SK-N-SH (cell line): ENCODE results near the gene CACNG7. TPM values are rescaled to one million over a fixed set of nuclear protein-coding genes. Genes with fewer than 3 reads are reported as not detected.

ENCODE experiments used
- CTCF ChIA-PET: fragments of 300-600, 350-600 bp; formaldehyde crosslinking; extraction: SDS; loops from one replicate; lab custom pipeline; 2021; lab: Yijun Ruan, JAX
- POLR2A ChIA-PET: fragments of 350-600 bp; sonication (Branson Sonifier 250); formaldehyde crosslinking; extraction: SDS; loops from one replicate; lab custom pipeline; 2020; ENCODE audit warnings: antibody characterized with exemption, inconsistent platforms; lab: Yijun Ruan, JAX
- DNase-seq: peaks from one replicate; pipeline ENCODE4 v3.0.0; 2012
- H2AFZ ChIP-seq: fragments of 200-600 bp; sonication (generic); 2 replicates; pipeline ENCODE4 v1.8.1; 2016; ENCODE audit warnings: antibody characterized with exemption, mild to moderate bottlenecking, low read depth
- H3F3A ChIP-seq: fragments of 200-600 bp; sonication (generic); replicated peaks from 2 replicates; pipeline ENCODE3; 2016; ENCODE audit warnings: antibody characterized with exemption, mild to moderate bottlenecking; ENCODE audit not compliant: insufficient read depth
- H3K27ac ChIP-seq, 2 experiments: fragments of 200-500 bp in 1 of 2; fragments of 200-600 bp in 1 of 2; sonication (Bioruptor generic) in 1 of 2; sonication (generic), shearing (Covaris generic) in 1 of 2; 2 replicates each; pipeline versions ENCODE4 v1.5.1 to v1.6.1; 2014 to 2016; ENCODE audit warnings: low read depth in 2 of 2, inconsistent platforms in 1 of 2, low read length in 1 of 2, mild to moderate bottlenecking in 1 of 2, mixed read lengths in 1 of 2
- H3K27me3 ChIP-seq: fragments of 200-600 bp; sonication (generic), shearing (Covaris generic); 2 replicates; pipeline ENCODE4 v1.6.1; 2016; ENCODE audit warnings: mixed run types; ENCODE audit not compliant: insufficient read depth
- H3K36me3 ChIP-seq, 2 experiments: fragments of 200-500 bp in 1 of 2; fragments of 200-600 bp in 1 of 2; sonication (Bioruptor generic) in 1 of 2; sonication (generic) in 1 of 2; replicated peaks in 1 of 2; 2 replicates each; pipeline versions ENCODE3 to v1.5.1; 2014 to 2016; ENCODE audit warnings: low read length in 1 of 2, mild to moderate bottlenecking in 1 of 2; ENCODE audit not compliant: insufficient read depth in 2 of 2, control insufficient read depth in 1 of 2
- H3K4me1 ChIP-seq, 2 experiments: fragments of 200-500 bp in 1 of 2; fragments of 200-600 bp in 1 of 2; sonication (Bioruptor generic) in 1 of 2; sonication (generic), shearing (Covaris generic) in 1 of 2; 2 replicates each; pipeline versions ENCODE4 v1.5.1 to v1.6.1; 2014 to 2016; ENCODE audit warnings: low read depth in 1 of 2, low read length in 1 of 2, mixed run types in 1 of 2; ENCODE audit not compliant: insufficient read depth in 2 of 2, control insufficient read depth in 1 of 2
- H3K4me2 ChIP-seq: fragments of 200-600 bp; sonication (generic), shearing (Covaris generic); 2 replicates; pipeline ENCODE4 v1.6.1; 2017; ENCODE audit warnings: mixed run types
- H3K4me3 ChIP-seq, 2 experiments: fragments of 200-500 bp in 1 of 2; fragments of 200-600 bp in 1 of 2; sonication (Bioruptor generic) in 1 of 2; sonication (generic), shearing (Covaris generic) in 1 of 2; 2 replicates each; pipeline versions ENCODE4 v1.5.1 to v1.8.1; 2014 to 2016; ENCODE audit warnings: low read depth in 2 of 2, inconsistent platforms in 1 of 2, low read length in 1 of 2, mild to moderate bottlenecking in 1 of 2, mixed read lengths in 1 of 2, moderate library complexity in 1 of 2
- H3K79me2 ChIP-seq: fragments of 200-600 bp; sonication (generic); 2 replicates; pipeline ENCODE4 v1.8.1; 2017; ENCODE audit warnings: mild to moderate bottlenecking; ENCODE audit not compliant: insufficient read depth
- H3K9ac ChIP-seq: fragments of 200-600 bp; sonication (generic); 2 replicates; pipeline ENCODE4 v1.6.1; 2017; ENCODE audit warnings: mixed run types
- H3K9me2 ChIP-seq: fragments of 200-600 bp; sonication (generic); 2 replicates; pipeline ENCODE4 v1.6.1; 2017; ENCODE audit warnings: mixed run types
- H3K9me3 ChIP-seq: fragments of 200-600 bp; sonication (generic); 2 replicates; pipeline ENCODE4 v1.6.1; 2017; ENCODE audit warnings: mixed run types, mild to moderate bottlenecking, moderate library complexity
- H4K20me1 ChIP-seq: fragments of 200-600 bp; sonication (generic); 2 replicates; pipeline ENCODE4 v1.6.1; 2017; ENCODE audit warnings: mild to moderate bottlenecking, mixed run types; ENCODE audit not compliant: insufficient read depth
- FOXJ3 ChIP-seq: sonication (generic); formaldehyde crosslinking; IDR thresholded peaks from 2 replicates; pipeline ENCODE4 v1.5.1; 2020; ENCODE audit warnings: mild to moderate bottlenecking, missing genetic modification reagents
- POLR2AphosphoS5 ChIP-seq: IDR thresholded peaks from 2 replicates; pipeline ENCODE4 v1.6.1; 2012; ENCODE audit warnings: low read depth, low read length
- RAD21 ChIP-seq: IDR thresholded peaks from 2 replicates; pipeline ENCODE4 v1.6.1; 2012; ENCODE audit warnings: mild to moderate bottlenecking, low read length
- YY1 ChIP-seq: IDR thresholded peaks from 2 replicates; pipeline ENCODE4 v1.4.0; 2012; ENCODE audit warnings: low read depth, mild to moderate bottlenecking
- WGBS: methylation state at CpG from one replicate; pipeline ENCODE4 v1.1.6; 2017; ENCODE audit warnings: low lambda C conversion rate; 5-methylcytosine and 5-hydroxymethylcytosine counted together
- polyA plus RNA-seq, 3 experiments: library from polyadenylated mRNA; depleted of rRNA; stranded (reverse); fragments of >200 nt; gene quantifications; 2 replicates each; pipeline ENCODE4 v1.2.3, GENCODE V29; 2012
- TF ChIP-seq, protein P1 (sequence below): IDR thresholded peaks from 2 replicates; pipeline ENCODE4 v1.4.0; 2012; ENCODE audit warnings: low read depth, borderline replicate concordance
- TF ChIP-seq, protein P2 (sequence below): fragments of 150-350 bp; IDR thresholded peaks from 2 replicates; pipeline ENCODE4 v1.6.1; 2016; ENCODE audit warnings: mild to moderate bottlenecking, low read depth, low read length
- TF ChIP-seq, protein P3 (sequence below): fragments of 150-350 bp; IDR thresholded peaks from 2 replicates; pipeline ENCODE4 v1.6.1; 2017; ENCODE audit warnings: antibody characterized with exemption, low read length, low read depth, borderline replicate concordance
- TF ChIP-seq, protein P4 (sequence below): IDR thresholded peaks from 2 replicates; pipeline ENCODE4 v1.6.1; 2012; ENCODE audit warnings: mild to moderate bottlenecking, low read depth, low read length, moderate library complexity

CACNG7 gene
- polyA plus RNA-seq, 1 of the 3 experiments (the other 2 are of a cell fraction): 25.7 TPM

DNA sequence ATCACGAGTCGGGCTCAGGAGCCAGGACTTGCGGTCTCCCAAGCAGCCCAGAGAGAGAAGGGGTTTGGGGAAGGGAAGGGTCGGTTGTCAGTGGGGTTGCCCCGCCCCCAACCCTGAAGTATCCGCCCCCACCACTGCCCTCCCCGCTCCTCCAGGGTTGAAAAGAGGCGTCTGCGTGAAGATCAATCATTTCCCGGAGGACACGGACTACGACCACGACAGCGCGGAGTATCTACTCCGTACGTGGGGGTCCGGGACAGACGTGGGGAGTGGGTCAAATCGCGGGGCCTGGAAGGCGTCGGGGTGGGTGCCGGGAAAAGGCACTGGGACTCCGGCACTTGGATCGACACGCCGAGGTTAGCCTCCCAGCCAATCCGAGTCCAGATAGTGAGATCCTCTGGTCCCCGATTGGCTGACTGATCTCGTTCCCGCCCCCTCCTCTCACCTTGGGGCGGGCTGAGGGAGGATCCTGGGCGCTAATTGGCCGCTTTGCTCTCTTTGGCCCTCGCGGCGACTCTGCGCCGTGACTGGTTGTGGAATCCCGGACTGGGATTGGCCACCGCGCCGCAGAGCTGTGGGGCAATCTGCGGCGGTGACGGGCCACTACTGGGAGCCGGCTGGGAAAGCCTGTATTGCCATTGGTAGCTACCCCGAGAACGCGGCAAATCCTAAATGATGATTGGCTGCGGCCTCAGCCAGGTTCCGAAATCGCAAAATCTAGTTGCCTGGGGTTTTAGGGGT, 69.1 kb downstream of the CACNG7 start (continued):
- TF ChIP-seq, protein P1, sequence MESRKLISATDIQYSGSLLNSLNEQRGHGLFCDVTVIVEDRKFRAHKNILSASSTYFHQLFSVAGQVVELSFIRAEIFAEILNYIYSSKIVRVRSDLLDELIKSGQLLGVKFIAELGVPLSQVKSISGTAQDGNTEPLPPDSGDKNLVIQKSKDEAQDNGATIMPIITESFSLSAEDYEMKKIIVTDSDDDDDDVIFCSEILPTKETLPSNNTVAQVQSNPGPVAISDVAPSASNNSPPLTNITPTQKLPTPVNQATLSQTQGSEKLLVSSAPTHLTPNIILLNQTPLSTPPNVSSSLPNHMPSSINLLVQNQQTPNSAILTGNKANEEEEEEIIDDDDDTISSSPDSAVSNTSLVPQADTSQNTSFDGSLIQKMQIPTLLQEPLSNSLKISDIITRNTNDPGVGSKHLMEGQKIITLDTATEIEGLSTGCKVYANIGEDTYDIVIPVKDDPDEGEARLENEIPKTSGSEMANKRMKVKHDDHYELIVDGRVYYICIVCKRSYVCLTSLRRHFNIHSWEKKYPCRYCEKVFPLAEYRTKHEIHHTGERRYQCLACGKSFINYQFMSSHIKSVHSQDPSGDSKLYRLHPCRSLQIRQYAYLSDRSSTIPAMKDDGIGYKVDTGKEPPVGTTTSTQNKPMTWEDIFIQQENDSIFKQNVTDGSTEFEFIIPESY: peak; percentile 19; the same call in 1 of the 2 replicates
- 0 out of 2 replicates have a peak, but pooled peaks have one; percentile 43 for TF ChIP-seq FOXJ3 (CRISPR knock-in tag)

DNA sequence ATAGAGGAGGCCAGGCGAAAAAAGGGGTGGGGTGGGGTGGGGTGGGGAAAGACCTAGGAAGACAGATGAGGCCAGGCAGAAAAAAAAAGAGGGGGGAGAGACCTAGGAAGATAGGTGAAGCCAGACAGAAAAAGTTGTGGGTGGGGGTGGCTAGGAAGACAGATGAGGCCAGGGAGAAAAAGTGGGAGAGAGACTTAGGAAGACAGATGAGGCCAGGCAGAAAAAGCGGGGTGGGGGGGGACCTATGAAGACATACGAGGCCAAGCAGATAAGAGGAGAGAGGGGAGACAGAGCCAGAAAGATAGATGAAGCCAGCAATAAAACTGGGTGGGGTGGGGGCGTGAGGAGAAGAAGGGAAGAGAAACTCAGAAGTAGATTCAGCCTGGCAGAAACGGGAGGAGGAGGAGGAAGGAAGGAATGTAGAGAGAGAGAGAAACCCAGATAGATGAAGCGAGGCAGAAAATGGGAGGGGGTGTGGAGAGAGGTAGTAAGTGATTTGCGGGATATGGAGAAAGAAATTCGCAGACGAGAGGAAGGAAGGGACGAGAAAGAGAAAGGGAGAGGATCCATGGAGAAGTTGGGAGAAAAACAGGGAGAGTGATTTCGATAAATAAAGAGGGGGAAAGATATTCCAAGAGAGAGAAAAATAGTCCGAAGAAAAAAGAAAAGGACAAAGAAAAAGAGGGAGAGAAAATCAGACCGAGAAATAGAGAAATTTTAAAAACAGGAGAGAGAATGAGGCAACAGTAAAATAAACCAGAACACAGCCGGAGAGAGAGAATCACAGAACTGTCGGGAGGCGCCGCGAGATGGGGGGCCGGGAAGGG, 70.1 kb downstream of the CACNG7 start:
- Histone ChIP-seq H3K4me2 (peak overlapping the region; percentile 76), H3K36me3 (no peaks in the 10 kb centered on the region), H3K4me3 (peak overlapping the region; percentile 69 to 88), H3K79me2 (peaks cover 11% of the 10 kb centered on the region), H3K9me3 (no peaks in the 10 kb centered on the region), H2AFZ (no peak overlapping the region), H3K27me3 (no peaks in the 10 kb centered on the region), H3K9me2 (no peaks in the 10 kb centered on the region), H3K4me1 (peaks cover 7 to 23% of the 10 kb centered on the region in 2 experiments; a peak in 3 of 4 replicates), H3K27ac (peak overlapping the region; percentile 88 to 89), H4K20me1 (no peaks in the 10 kb centered on the region), H3K9ac (peak overlapping the region; percentile 82), H3F3A (peaks cover 39% of the 10 kb centered on the region)
- TF ChIP-seq RAD21: no peak
- 0 out of 2 replicates have a peak, but pooled peaks have one; percentile 5 for TF ChIP-seq POLR2AphosphoS5
- 5% methylated on average over 19 of the region's 19 CpGs for WGBS
- POLR2A ChIA-PET: no interaction called here
- DNase-seq: no peak
- CTCF ChIA-PET: no interaction called here

DNA sequence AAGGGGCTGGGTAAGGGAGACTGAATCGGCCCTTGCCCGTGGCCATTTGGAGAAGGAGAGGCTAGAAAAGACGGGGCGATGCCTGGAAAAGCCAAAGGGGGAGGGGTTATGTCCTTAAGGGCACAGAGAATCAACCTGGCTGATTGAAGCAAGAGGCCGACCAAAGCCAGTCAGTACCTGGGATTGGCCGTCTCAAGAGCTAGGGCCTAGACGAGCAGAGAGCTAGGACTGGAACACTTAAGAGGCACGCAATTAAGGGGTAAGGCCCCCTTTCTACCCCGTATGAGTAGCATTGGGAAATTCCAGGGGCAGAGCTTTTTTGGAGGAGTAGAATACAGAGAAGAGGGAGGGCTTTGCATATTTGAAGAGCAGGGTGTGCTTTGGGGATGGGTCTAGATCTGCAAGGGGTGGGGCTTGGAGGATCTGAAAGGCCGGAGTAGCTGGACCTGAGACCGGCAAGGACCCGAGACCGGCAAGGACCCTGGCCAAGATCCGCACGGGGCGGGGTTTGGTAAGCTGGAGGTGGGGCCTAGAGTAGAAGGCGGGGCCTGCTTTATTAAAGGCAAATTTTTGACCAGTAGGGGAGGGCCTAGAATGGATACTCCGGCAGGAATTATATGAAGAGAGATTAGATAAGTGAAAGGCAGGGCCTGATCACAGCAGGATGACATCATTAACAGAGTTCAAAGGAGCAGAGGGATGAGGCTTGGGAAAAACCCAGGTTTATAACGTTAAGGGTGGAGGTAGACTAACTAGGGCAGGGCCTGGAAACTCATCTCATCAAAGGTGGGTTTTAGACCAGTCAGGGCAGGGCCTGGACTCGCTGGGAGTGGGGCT, 71.7 kb downstream of the CACNG7 start:
- Histone ChIP-seq H3K4me2 (peak overlapping the region; percentile 76), H3K27ac (peak overlapping the region; percentile 89 to 90), H3K9ac (peak overlapping the region; percentile 46), H3K36me3 (no peaks in the 10 kb centered on the region), H3F3A (peaks cover 45% of the 10 kb centered on the region), H3K9me3 (no peaks in the 10 kb centered on the region), H3K4me1 (peaks cover 7 to 23% of the 10 kb centered on the region in 2 experiments; a peak in 3 of 4 replicates), H3K9me2 (no peaks in the 10 kb centered on the region), H3K79me2 (peaks cover 11% of the 10 kb centered on the region), H2AFZ (peak overlapping the region; percentile 42), H4K20me1 (no peaks in the 10 kb centered on the region), H3K27me3 (no peaks in the 10 kb centered on the region), H3K4me3 (peak overlapping the region; percentile 69 to 88)
- POLR2A ChIA-PET: interaction anchor here (0.6 to 1.0 kb wide), 2 partner anchors 9 to 114 kb away, joined by 3 to 4 read pairs; no protein-coding TSS in a partner anchor
- 35% methylated on average over 20 of the region's 20 CpGs for WGBS
- CTCF ChIA-PET: interaction anchor here (0.6 to 1.6 kb wide), 7 partner anchors 9 to 45 kb away, joined by 3 to 5 read pairs (median 3); no protein-coding TSS in a partner anchor
- DNase-seq: peak; percentile 62
- TF ChIP-seq, protein P2, sequence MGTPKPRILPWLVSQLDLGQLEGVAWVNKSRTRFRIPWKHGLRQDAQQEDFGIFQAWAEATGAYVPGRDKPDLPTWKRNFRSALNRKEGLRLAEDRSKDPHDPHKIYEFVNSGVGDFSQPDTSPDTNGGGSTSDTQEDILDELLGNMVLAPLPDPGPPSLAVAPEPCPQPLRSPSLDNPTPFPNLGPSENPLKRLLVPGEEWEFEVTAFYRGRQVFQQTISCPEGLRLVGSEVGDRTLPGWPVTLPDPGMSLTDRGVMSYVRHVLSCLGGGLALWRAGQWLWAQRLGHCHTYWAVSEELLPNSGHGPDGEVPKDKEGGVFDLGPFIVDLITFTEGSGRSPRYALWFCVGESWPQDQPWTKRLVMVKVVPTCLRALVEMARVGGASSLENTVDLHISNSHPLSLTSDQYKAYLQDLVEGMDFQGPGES: no peak
- TF ChIP-seq, protein P3, sequence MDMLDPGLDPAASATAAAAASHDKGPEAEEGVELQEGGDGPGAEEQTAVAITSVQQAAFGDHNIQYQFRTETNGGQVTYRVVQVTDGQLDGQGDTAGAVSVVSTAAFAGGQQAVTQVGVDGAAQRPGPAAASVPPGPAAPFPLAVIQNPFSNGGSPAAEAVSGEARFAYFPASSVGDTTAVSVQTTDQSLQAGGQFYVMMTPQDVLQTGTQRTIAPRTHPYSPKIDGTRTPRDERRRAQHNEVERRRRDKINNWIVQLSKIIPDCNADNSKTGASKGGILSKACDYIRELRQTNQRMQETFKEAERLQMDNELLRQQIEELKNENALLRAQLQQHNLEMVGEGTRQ: no peak
- TF ChIP-seq FOXJ3 (CRISPR knock-in tag): no peak
- TF ChIP-seq, protein P4, sequence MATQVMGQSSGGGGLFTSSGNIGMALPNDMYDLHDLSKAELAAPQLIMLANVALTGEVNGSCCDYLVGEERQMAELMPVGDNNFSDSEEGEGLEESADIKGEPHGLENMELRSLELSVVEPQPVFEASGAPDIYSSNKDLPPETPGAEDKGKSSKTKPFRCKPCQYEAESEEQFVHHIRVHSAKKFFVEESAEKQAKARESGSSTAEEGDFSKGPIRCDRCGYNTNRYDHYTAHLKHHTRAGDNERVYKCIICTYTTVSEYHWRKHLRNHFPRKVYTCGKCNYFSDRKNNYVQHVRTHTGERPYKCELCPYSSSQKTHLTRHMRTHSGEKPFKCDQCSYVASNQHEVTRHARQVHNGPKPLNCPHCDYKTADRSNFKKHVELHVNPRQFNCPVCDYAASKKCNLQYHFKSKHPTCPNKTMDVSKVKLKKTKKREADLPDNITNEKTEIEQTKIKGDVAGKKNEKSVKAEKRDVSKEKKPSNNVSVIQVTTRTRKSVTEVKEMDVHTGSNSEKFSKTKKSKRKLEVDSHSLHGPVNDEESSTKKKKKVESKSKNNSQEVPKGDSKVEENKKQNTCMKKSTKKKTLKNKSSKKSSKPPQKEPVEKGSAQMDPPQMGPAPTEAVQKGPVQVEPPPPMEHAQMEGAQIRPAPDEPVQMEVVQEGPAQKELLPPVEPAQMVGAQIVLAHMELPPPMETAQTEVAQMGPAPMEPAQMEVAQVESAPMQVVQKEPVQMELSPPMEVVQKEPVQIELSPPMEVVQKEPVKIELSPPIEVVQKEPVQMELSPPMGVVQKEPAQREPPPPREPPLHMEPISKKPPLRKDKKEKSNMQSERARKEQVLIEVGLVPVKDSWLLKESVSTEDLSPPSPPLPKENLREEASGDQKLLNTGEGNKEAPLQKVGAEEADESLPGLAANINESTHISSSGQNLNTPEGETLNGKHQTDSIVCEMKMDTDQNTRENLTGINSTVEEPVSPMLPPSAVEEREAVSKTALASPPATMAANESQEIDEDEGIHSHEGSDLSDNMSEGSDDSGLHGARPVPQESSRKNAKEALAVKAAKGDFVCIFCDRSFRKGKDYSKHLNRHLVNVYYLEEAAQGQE: no peak
- TF ChIP-seq YY1: no peak
